Right atrium auricular region (tissue), 2 donors: ENCODE results near the gene SLC6A17. TPM values are rescaled to one million over a fixed set of nuclear protein-coding genes. Genes with fewer than 3 reads are reported as not detected.
A peak's percentile ranks its signal among the peaks of the same experiment; 100 is the strongest.

ENCODE experiments used
- DNase-seq: peaks from one replicate; pipeline ENCODE4 v3.0.0-alpha.2; 2019; ENCODE audit warnings: low spot score
- H3K27ac ChIP-seq, 2 donors: fragments of 200-600 bp; sonication (generic); 1 replicate in 1 of 2; 2 replicates in 1 of 2; pipeline ENCODE4 v1.5.1; 2016 to 2019
- H3K27me3 ChIP-seq, 2 donors: fragments of 200-600 bp; sonication (generic); one replicate each; pipeline versions ENCODE4 v1.5.1 to v1.6.0; 2017 to 2019
- H3K36me3 ChIP-seq: fragments of 200-600 bp; sonication (generic); one replicate; pipeline ENCODE4 v1.5.1; 2016
- H3K4me1 ChIP-seq, 2 donors: fragments of 200-600 bp; sonication (generic); one replicate each; pipeline versions ENCODE4 v1.5.1 to v1.6.0; 2017 to 2019
- H3K4me3 ChIP-seq, 2 donors: fragments of 200-600 bp; sonication (generic); 1 replicate in 1 of 2; 2 replicates in 1 of 2; pipeline ENCODE4 v1.5.1; 2017 to 2019; ENCODE audit warnings: mild to moderate bottlenecking in 1 of 2, moderate library complexity in 1 of 2
- H3K9me3 ChIP-seq, 2 donors: fragments of 200-600 bp; sonication (generic); one replicate each; pipeline ENCODE4 v1.5.1; 2019
- total RNA-seq, 2 donors: library from RNA; depleted of rRNA; stranded (reverse); fragments of >200 nt; gene quantifications; one replicate each; pipeline ENCODE4 v1.1.0, GENCODE V29; 2016
- TF ChIP-seq, protein P1 (sequence below), 2 donors: fragments of 200-600 bp; sonication (generic); IDR thresholded peaks; one replicate each; pipeline ENCODE4 v1.5.1; 2019; ENCODE audit warnings: antibody characterized with exemption in 2 of 2

SLC6A17 gene
- total RNA-seq, 2 donors from 2014 or later = not detected

DNA sequence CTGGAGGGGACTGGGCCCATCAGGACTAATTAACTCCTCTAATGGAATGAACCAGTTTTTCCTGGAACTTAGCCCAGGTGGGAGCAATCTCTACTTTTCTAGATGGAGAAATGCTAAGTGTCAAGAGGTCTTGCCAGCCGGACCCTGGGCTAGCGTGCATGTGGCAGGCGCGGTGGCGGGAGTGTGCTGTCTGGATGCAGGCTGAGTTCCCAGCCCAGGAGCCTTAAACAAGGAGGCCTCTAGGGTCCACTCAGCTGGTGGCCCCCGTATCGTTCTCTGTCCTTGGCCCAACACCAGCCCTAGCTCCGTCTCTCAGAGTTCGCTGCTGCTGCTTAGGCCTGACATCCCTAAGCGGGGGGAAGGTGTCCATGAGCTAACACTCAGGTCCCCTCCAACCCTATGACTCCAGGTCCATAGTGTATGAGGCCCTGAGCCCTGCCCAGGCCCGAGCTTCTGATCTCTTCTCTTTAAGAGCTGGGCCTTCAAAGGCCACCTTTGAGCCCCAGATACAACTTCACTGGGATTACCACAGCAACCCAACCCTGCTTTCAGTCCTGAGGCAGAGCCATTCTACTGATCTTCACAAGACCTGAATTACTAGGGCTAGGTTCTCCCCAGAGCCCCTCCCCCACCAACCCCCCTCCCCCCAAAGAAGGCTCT, 56.1 kb downstream of the SLC6A17 start:
- TF ChIP-seq, protein P1, sequence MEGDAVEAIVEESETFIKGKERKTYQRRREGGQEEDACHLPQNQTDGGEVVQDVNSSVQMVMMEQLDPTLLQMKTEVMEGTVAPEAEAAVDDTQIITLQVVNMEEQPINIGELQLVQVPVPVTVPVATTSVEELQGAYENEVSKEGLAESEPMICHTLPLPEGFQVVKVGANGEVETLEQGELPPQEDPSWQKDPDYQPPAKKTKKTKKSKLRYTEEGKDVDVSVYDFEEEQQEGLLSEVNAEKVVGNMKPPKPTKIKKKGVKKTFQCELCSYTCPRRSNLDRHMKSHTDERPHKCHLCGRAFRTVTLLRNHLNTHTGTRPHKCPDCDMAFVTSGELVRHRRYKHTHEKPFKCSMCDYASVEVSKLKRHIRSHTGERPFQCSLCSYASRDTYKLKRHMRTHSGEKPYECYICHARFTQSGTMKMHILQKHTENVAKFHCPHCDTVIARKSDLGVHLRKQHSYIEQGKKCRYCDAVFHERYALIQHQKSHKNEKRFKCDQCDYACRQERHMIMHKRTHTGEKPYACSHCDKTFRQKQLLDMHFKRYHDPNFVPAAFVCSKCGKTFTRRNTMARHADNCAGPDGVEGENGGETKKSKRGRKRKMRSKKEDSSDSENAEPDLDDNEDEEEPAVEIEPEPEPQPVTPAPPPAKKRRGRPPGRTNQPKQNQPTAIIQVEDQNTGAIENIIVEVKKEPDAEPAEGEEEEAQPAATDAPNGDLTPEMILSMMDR (IDR thresholded peaks at IDR 0.05) = no peak
- Histone ChIP-seq H3K9me3 (no peaks in the 10 kb centered on the region), H3K4me3 (no peak overlapping the region)

DNA sequence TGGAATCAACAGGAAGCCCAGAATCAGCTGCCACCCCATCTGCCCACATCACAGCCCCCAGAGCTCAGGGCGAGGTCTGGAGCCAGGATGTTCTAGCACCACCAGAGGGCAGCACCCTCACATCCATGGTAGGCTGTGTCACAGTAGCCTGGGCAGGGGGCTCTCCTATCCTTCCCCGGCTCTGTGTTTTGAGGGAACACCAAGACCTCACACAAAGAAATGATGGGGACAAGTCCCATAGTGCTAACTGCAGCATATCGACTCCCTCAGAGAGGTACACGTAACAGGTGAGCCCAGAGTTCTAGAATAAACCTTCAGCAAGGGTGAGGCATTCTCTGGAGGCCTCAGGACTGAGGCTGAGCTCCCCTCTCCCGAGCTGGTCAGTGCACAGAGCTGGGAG, 57.5 kb downstream of the SLC6A17 start:
- Histone ChIP-seq H3K9me3 (no peaks in the 10 kb centered on the region), H3K27ac (no peak overlapping the region), H3K4me3 (no peak overlapping the region), H3K27me3 (no peaks in the 10 kb centered on the region), H3K36me3 (no peaks in the 10 kb centered on the region), H3K4me1 (peaks cover 0 to 28% of the 10 kb centered on the region in 2 donors)
- TF ChIP-seq, protein P1 (IDR thresholded peaks at IDR 0.05) = peak; percentile 81 to 91
- DNase-seq = peak; percentile 66

More for the DNA sequence above, 56.1 kb downstream of the SLC6A17 start:
- H3K4me1 ChIP-seq = peaks cover 0 to 14% of the 10 kb centered on the region in 2 donors
- no peaks in the 10 kb centered on the region for H3K36me3 ChIP-seq
- no peaks in the 10 kb centered on the region for H3K27me3 ChIP-seq
- DNase-seq = no peak
- no peak overlapping the region for H3K27ac ChIP-seq

DNA sequence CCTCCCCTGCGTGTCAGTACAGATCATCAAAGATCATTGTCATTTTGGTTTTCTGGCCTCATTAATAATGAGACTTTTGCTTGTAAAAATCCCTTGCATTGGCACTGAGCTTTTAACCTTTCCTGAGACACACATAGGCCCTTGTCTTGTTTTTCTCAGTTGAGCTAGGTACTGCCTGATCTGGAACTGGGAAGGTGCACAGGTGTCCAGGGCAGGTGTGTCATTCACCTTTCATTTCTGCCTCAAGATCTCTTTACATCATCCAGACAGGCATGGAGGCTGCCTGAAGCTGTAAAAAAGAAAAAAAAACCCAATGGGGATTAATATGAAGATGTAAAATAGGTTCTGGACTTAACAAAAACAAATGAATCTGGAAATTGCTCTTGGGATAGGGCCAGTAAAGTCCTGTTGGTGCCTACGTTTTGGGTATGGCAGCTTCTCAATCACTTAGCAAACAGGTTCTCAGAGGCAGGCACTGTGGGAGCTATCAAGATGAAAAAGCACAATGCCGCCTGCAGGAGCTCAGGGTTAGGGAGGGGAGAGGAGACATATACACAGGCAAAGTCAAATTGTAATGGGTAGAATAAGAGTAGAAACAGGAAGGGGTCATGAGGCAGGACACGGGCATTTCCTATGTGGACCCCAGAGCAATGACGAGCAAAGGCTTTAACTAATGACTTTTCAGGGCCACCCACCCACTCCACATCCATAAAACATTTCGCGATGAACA, 58.8 kb downstream of the SLC6A17 start:
- H3K4me3 ChIP-seq = peak overlapping the region; percentile 75 to 81
- H3K36me3 ChIP-seq = no peaks in the 10 kb centered on the region
- peak overlapping the region; percentile 83 to 88 for H3K27ac ChIP-seq
- peaks cover 0 to 28% of the 10 kb centered on the region in 2 donors for H3K4me1 ChIP-seq
- DNase-seq = no peak
- TF ChIP-seq, protein P1 (IDR thresholded peaks at IDR 0.05) = no peak
- no peaks in the 10 kb centered on the region for H3K9me3 ChIP-seq
- no peaks in the 10 kb centered on the region for H3K27me3 ChIP-seq

DNA sequence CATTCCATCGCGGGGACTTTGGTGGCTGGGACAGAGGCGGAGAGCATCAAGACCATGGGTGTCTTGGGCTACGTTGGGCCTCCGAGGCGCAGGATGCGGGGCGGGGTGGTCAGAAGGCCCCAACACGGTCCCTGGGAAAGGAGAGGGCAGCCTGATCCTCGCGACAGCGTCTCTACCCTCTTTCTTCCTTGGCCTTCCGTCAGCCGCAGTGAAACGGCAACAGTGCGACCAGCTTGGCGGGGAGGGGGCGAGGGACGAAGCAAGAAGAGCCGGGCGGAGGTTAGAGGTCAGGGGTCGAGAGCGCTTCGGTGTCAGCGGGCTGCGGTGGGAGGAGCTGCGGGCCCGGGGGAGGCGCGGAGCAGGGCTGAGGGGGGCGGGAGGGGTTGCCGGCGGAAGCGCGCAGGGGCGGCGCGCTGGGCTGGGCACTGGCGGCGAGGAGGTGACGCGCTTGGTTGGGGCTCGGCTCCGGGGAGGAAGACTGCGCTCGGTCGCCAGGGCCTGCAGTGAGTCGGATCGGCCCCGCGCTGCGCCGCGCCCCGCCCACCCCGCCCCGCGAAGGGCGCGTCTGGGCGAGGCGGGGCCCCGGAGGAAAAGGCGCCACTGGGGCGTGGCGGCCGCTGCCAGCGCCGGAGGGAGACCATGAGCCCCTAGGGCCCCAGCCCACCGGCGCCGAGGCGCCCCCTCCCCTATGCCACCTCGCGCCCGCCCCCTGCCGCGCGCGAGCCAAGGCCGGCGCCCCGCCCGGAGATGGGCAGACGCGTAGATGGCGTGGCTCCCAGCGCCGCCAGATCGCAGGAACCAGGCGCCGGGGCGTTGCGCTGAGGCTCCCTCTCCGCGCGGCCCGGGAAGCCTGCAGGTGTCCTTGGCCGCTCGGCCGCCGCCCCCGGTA, 59.7 kb downstream of the SLC6A17 start, which contains the start of gene KCNC4:
TSS of gene KCNC4 (plus strand) at position 600 of the 889 bp plus-strand sequence. CDS start 1,186 bp downstream, outside the sequence.
- Histone ChIP-seq H3K36me3 (no peaks in the 10 kb centered on the region), H3K4me1 (peaks cover 0 to 35% of the 10 kb centered on the region in 2 donors), H3K27ac (peak within 1 kb of the TSS; percentile 83 to 88), H3K9me3 (no peaks in the 10 kb centered on the region), H3K27me3 (no peaks in the 10 kb centered on the region), H3K4me3 (peak within 1 kb of the TSS; percentile 75 to 81)
- TF ChIP-seq, protein P1 (IDR thresholded peaks at IDR 0.05) = no peak
- DNase-seq = peak; percentile 87

DNA sequence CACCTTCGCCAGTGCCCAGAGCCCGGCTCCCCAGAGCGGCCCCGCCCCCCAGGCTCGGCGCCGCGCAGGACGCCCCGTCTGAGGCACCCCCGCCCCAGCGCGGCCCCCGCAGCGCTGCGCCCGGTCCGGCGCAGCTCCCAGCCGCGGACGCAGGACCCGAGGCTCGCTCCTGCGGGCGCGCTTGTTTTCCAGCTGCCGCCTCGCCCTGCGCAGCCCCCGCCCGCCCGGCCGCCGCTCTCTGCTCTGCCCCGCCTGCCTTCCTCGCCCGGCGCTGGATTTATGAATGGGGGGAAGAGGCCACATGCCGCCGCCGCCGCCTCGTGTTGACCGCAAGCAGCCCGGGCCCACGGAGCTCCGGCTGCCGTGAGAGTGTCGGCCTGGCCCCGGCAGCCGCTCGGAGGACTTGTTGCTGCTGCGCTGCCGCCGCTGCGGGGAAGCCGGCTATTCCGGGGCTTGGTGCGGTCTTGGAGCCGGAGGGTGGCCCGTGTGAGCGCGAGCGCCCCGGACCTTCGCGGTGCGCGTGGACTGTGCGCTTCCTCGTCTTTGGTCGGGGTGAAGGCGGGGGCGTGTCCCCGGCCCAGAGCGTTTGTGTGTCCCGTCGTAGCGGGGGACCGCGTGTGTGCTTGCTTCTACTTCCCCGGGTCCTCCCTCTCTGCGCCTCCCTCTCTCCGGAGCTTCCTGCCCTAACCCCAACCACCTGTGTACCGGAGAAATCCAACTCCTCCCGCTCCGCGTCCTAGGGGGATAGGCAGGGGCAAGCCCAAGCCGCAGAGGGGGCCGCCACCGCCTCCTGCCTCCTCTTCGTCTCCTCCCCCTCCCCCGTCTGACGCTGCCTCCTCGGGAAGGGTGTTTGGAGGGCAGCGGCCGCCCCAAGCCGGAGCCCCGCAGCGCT, 60.6 kb downstream of the SLC6A17 start:
- Histone ChIP-seq H3K27me3 (no peaks in the 10 kb centered on the region), H3K36me3 (no peaks in the 10 kb centered on the region), H3K27ac (peak overlapping the region; percentile 83 to 88), H3K9me3 (no peaks in the 10 kb centered on the region), H3K4me3 (peak overlapping the region; percentile 75 to 81), H3K4me1 (peaks cover 0 to 43% of the 10 kb centered on the region in 2 donors)
- peak; percentile 61 for DNase-seq
- TF ChIP-seq, protein P1 (IDR thresholded peaks at IDR 0.05) = no peak
